SK-N-MC (cell line): Measurements from ENCODE around the gene BMP6.

Experiments
- DNase-seq: peaks from one replicate; pipeline ENCODE4 v3.0.0-alpha.2; 2011; ENCODE audit warnings: low read depth, low spot score
- H3K27ac ChIP-seq: fragments of 200-600 bp; sonication (generic); 2 replicates; pipeline ENCODE4 v1.5.1; 2016; ENCODE audit warnings: mixed run types
- H3K36me3 ChIP-seq: fragments of 200-600 bp; sonication (generic); 2 replicates; pipeline ENCODE4 v1.6.1; 2017; ENCODE audit warnings: antibody characterized with exemption, low read length, mixed read lengths; ENCODE audit not compliant: insufficient read depth
- H3K4me3 ChIP-seq: fragments of 200-600 bp; sonication (generic); 2 replicates; pipeline ENCODE4 v1.5.1; 2016
- H3K9ac ChIP-seq: fragments of 200-600 bp; sonication (generic); 2 replicates; pipeline ENCODE4 v1.8.0; 2017; ENCODE audit warnings: mixed run types, mixed read lengths; ENCODE audit not compliant: insufficient read length
- H3K9me3 ChIP-seq: fragments of 200-600 bp; sonication (generic); 2 replicates; pipeline ENCODE4 v1.6.1; 2017; ENCODE audit warnings: low read depth, mild to moderate bottlenecking, antibody characterized with exemption, low read length, moderate library complexity, mixed read lengths
- EZH2 ChIP-seq: fragments of 200-600 bp; sonication (generic); IDR thresholded peaks from one replicate; pipeline ENCODE4 v1.6.1; 2017; ENCODE audit warnings: antibody characterized with exemption
- FOXP2 ChIP-seq: optimal IDR thresholded peaks from 2 replicates; pipeline ENCODE3; 2011; ENCODE audit warnings: mild to moderate bottlenecking, moderate library complexity; ENCODE audit not compliant: insufficient read depth; ENCODE audit errors: extremely low read length, control extremely low read depth
- POLR2AphosphoS5 ChIP-seq: IDR thresholded peaks from 2 replicates; pipeline ENCODE4 v1.6.1; 2012; ENCODE audit warnings: mild to moderate bottlenecking, low read depth, low read length, borderline replicate concordance

The BMP6 gene

DNA sequence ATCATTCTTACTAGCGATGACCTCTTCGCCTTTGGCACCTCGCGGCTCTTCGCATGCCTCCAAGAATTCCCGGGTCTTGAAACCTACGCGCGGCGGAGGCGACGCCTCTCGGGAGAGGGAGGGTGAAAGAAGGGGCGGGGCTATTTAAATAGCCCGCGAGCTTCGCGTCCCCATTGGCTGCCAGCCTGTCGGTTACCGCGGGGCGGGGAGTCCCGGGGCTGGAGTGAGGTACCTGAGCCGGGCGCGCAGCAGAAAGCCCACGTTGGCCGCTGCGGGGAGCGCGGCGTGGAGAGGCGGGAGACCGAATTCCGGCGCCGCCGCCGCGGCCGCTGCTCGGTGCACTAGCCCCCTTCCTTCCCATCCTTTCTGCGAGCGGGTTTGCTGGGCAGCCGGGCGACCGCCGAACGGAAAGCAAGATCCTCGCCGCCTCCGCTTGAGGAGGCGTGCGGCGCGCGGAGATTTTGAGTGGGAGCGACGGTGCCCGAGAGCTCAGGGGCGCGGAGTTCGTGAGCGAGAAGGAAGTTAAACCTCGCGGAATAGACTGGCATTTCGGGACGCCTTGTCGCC is at the start of gene BMP6:
TSS of gene BMP6 (plus strand) at position 251 of the 567 bp plus-strand sequence. CDS start 857 bp downstream, outside the sequence.
- TF ChIP-seq POLR2AphosphoS5 (peak; percentile 53; the same call in 1 of the 2 replicates), EZH2 (no peak)
- DNase-seq: peak; percentile 26
- Histone ChIP-seq H3K27ac (no peak within 1 kb of the TSS), H3K9me3 (no peaks in the 10 kb centered on the region), H3K4me3 (peak within 1 kb of the TSS; percentile 88), H3K36me3 (no peaks in the 10 kb centered on the region), H3K9ac (no peak within 1 kb of the TSS)

DNA sequence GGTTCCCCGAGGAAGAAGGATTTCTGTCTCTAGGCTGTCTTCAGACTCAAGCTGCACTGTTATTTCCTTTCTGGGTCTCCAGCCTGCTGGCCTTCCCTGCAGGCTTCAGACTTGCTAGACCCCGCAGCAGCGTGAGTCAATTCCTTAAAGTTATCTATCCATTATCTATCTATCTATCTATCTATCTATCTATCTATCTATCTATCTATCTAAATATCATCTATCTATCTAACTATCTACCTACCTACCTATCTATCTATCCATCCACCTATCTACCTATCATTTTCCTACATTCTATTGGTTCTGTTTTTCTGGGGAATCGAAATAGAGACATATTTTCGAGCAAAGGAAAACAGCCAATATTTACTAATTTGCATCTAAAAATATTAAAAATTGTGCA is 48.7 kb upstream of the BMP6 start:
- TF ChIP-seq EZH2 (no peak), POLR2AphosphoS5 (no peak), FOXP2 (no peak)
- H3K4me3 ChIP-seq: no peak overlapping the region
- H3K9me3 ChIP-seq: no peaks in the 10 kb centered on the region
- no peak for DNase-seq
- H3K36me3 ChIP-seq: no peaks in the 10 kb centered on the region
- H3K9ac ChIP-seq: no peak overlapping the region
- H3K27ac ChIP-seq: no peak overlapping the region

DNA sequence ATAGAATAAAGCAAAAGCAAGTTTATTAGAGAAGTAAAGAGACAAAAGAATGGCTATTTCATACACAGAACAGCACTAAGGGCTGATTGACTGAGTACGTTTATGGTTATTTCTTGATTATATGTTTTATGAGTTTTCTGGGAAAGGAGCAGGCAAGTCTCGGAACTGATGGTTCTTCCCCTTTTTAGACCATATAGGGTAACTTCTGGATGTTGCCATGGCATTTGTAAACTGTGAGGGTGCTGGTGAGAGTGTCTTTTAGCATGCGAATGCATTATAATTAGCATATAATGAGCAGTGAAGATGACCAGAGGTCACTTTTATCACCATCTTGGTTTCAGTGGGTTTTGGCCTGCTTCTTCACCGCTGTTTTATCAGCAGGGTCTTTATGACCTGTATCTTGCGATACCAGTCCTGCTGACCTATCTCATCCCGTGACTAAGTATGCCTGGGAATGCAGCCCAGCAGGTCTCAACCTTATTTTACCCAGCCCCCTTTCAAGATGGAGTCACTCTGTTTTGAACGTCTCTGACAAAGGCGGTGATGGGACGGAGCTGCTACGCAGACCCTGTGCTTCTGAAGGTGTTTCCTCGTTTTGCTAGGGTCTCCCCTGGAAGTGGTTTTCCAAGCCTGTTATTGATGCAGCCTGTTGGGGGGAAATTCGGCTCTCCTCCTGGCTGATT is 45.4 kb upstream of the BMP6 start:
- no peak overlapping the region for H3K4me3 ChIP-seq
- TF ChIP-seq POLR2AphosphoS5: no peak
- TF ChIP-seq FOXP2: no peak
- no peak for TF ChIP-seq EZH2

DNA sequence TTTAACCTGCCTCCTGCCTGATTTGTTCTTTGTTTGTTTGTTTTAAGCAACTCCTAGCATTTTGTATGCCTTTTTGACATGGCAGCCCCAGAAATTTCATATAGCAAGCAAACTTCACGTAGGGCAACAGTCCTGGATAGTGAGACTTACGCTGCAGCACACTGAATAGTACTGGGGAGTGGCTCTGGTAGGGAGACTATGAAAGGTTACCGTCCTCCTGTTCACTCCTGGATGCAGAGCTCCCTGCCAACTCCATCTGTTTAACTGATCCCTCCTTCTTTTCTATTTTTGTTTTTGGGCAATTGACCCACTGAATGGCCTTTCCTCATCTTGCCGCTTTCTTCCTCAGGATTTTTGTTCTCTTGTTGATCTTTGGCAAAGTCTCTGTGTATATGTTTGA is 44.5 kb upstream of the BMP6 start:
- no peak for DNase-seq
- TF ChIP-seq FOXP2 (no peak), POLR2AphosphoS5 (no peak)
- Histone ChIP-seq H3K9me3 (no peaks in the 10 kb centered on the region), H3K9ac (no peak overlapping the region), H3K4me3 (no peak overlapping the region), H3K36me3 (no peaks in the 10 kb centered on the region), H3K27ac (no peak overlapping the region)

More for the DNA sequence above, 45.4 kb upstream of the BMP6 start:
- no peaks in the 10 kb centered on the region for H3K9me3 ChIP-seq
- H3K36me3 ChIP-seq: no peaks in the 10 kb centered on the region
- no peak overlapping the region for H3K27ac ChIP-seq
- H3K9ac ChIP-seq: no peak overlapping the region
- no peak for DNase-seq

DNA sequence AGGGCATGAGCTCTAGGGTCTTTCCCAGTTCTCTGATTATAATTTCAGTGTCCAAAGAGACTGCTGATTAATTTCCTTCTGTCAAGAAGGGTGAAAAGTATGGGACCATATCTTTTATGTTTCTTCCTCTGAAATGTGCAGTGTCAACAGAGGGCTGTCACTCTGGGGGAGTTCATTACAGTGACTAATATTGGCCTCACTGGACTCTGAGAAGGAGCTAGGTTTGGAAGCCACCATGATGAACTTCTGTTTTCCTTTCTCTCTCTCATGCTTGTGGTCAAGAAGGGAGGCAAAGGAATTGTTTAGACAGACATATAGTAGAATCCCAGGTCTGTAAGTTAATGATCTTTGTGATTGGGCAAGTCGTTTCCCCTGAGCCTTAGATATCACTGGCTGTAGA is 41.8 kb upstream of the BMP6 start:
- no peak overlapping the region for H3K9ac ChIP-seq
- no peak overlapping the region for H3K4me3 ChIP-seq
- DNase-seq: no peak
- H3K27ac ChIP-seq: no peak overlapping the region
- TF ChIP-seq POLR2AphosphoS5: no peak
- no peak for TF ChIP-seq EZH2
- TF ChIP-seq FOXP2: no peak
- H3K9me3 ChIP-seq: no peaks in the 10 kb centered on the region
- no peaks in the 10 kb centered on the region for H3K36me3 ChIP-seq

DNA sequence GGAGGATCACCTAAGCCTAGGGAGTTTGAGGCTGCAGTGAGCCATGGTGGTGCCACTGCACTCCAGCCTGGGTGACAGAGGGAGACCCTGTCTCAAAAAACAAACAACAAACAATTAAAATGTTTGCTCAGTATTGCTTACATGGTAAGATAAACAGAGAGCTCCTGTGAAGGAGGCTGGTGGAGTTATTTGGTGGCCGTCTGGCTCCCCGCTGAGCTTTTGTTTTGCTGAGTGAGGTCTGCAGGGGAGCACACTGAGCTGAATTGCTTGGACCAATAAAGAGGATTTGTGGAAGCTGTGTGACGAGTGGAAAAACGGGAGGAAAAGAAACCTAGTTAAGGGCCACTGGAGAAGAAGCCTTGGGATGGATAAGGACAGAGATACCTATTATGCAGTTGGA is 41.1 kb upstream of the BMP6 start:
- no peak overlapping the region for H3K4me3 ChIP-seq
- no peak for TF ChIP-seq EZH2
- no peak for TF ChIP-seq POLR2AphosphoS5
- TF ChIP-seq FOXP2: no peak
- DNase-seq: no peak

DNA sequence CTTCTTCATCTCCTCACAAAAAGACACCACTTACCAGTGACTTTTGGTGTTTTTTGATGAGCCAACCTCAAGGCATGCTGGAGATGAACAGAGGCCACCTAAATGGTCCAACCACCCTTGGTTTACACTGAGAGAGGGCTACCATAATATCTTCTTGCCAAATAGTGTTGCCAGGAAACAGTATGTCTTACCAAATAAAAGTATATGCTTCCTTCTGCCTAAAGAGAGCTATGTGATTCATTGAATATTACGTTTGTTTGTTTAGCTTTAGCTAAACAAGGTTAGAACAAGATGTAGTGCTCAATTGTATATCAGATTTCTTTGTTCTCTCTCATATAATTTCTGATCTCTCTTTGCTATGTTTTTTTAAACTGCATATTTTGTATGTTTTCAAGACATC is 40.6 kb upstream of the BMP6 start:
- Histone ChIP-seq H3K4me3 (no peak overlapping the region), H3K9me3 (no peaks in the 10 kb centered on the region), H3K27ac (no peak overlapping the region), H3K36me3 (no peaks in the 10 kb centered on the region), H3K9ac (no peak overlapping the region)
- no peak for DNase-seq
- TF ChIP-seq POLR2AphosphoS5 (no peak), EZH2 (no peak), FOXP2 (no peak)

More for the DNA sequence above, 41.1 kb upstream of the BMP6 start:
- H3K9me3 ChIP-seq: no peaks in the 10 kb centered on the region
- no peak overlapping the region for H3K27ac ChIP-seq
- H3K9ac ChIP-seq: no peak overlapping the region
- no peaks in the 10 kb centered on the region for H3K36me3 ChIP-seq

DNA sequence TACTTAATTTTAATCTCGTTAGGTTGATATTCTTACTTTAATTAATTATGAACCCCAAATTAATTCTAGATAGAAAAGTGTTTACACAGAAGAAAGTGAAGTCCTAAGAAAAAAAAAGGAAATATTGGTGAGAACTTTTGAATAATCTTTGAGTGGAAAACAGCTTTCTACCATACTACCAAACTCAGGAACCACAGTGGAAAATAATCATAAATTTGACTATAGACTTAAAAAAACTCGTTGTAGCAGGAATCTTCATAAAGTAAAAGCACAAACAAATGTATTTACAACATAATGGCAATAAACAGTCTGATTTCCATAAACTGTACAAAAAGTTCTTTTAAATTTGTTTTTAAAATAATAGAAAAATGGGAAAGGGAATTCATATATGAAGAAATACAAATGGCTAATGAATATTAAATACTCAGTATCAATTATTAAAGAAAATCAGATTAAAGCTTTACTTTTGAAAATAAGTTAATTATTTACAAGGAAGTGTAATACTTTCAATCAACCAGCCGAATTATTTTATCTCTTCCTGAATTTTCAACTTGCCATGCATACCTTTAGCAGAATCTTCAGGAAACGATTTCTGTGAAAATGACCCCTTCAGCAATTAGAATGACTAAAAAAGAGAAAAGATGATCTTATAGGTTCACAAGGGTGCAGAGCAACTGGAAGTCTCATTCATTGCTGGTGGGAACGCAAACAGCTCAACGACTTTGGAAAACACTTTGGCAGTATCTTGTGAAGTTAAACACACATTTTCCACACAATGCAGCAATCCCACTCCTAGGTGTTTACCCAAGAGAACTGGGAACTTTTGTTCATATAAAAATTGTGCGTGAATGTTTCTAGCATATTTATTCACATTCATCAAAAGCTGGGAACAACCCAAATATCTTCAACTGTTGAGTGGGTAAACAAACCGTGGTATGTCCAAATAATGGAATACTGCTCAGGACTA is 38.5 kb upstream of the BMP6 start:
- Histone ChIP-seq H3K36me3 (no peaks in the 10 kb centered on the region), H3K27ac (no peak overlapping the region), H3K9me3 (no peaks in the 10 kb centered on the region), H3K4me3 (no peak overlapping the region), H3K9ac (no peak overlapping the region)
- DNase-seq: no peak
- TF ChIP-seq EZH2 (no peak), POLR2AphosphoS5 (no peak), FOXP2 (no peak)

DNA sequence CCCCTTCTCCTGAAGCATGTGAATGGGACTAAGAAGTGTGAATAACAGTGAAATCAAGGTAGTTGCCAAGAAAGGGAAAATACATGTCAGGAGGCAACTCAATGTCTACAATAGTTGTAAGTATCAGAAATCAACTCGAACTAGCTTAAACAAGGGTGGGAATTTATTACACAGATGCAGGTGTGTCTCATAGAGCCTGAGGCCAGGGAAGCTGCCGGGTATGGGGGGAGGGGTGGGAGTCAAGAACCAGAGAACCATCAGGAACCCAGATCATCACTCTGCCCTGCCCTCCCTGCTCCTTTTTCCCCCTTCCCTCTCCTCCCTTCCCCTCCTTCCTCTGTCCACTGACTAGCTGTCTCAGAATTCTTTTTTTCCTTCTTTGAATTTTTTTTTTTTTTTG is 34.9 kb upstream of the BMP6 start:
- TF ChIP-seq FOXP2 (no peak), POLR2AphosphoS5 (no peak), EZH2 (no peak)
- H3K36me3 ChIP-seq: no peaks in the 10 kb centered on the region
- no peaks in the 10 kb centered on the region for H3K9me3 ChIP-seq
- no peak overlapping the region for H3K27ac ChIP-seq
- DNase-seq: no peak
- H3K9ac ChIP-seq: no peak overlapping the region
- no peak overlapping the region for H3K4me3 ChIP-seq
